ENCODE data around the gene ACSM6.

The ACSM6 gene

GRCh38 chr10:95273393-95274312, 79.6 kb downstream of the ACSM6 start:
- no peak for DNase-seq

GRCh38 chr10:95275726-95276366, 81.8 kb downstream of the ACSM6 start:
- DNase-seq = no peak

DNA sequence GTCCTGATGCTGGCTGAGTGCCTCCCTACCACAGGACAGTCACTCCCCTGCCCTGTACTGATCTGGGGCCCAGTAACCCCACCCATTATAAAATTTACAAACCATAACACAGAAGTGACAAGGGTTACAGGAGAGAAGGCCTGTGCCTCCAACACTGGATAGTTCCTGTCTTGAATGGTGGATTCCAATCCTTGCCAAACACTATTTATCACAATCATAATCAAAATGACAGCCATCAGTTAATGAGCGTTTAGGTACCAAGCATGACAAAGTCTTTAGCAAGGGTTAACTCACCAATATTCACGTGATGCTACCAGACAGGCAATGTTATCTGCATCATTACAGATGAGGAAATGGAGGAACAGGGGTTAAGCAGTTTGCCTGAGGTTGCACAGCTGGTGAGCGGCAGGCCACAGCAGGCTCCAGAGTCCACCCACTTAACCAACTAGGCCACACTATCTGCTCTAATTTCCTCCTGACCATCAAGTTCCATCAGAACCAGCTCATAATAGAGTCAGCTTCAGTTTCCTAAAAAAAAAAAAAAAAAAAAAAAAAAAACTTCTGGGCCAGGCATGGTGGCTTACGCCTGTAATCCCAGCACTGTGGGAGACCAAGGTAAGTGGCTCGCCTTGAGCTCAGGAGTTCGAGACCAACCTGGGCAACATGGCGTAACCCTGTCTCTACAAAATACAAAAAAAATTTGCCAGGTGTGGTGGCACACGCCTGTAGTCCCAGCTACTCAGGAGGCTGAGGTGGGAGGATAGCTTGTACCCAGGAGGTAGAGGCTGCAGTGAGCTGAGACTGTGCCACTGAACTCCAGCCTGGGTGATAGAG, 82.5 kb downstream of the ACSM6 start:
- DNase-seq = no peak

DNA sequence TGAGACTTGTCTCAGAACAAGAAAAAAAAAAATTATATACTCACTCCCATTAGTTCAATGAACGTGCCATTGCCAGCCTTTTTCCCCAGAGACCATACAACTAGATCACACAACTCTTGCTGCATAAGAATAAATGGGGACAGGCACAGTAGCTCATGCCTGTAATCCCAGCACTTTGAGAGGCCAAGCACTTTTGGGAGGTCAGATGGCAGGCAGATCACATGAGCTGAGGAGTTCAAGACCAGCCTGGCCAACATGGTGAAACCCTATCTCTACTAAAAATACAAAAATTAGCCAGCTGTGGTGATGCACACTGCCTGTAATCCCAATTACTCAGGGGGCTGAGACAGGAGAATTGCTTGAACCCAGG, 83.1 kb downstream of the ACSM6 start:
- no peak for DNase-seq

GRCh38 chr10:95277614-95278013, 83.6 kb downstream of the ACSM6 start:
- DNase-seq = no peak
